Effector CD4-positive, alpha-beta T cell (primary cell): ENCODE data around the gene LRIF1.
"Not testable (repeated sequence)": the region's sequence is repeated elsewhere in the genome, so short reads cannot be mapped to it uniquely, and the experiment has no call there.

Experiments
- DNase-seq: peaks from one replicate; pipeline ENCODE4 v3.0.0-alpha.2; 2020

Gene LRIF1

GRCh38 chr1:110948038-110948810 is 15.5 kb downstream of the LRIF1 start:
- DNase-seq: no peak

DNA sequence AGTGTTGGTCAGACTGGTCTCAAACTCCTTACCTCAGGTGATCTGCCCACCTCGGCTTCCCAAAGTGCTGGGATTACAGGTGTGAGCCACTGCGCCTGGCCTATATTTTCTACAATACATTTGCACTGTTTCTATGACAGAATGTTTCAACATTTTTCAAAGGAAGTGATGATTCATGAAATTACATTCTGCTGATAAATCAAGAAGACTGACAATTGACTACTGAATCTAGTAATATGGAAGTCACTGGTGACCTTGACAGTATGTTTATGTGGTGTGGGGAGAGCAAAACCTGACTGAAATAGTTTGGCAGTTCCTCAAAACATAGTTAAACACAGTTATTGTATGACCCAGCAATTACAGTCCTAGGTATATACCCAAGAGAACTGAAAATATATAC is 18.1 kb downstream of the LRIF1 start:
- DNase-seq: no peak

- no peak for DNase-seq
Observed at GRCh38 chr1:110944806-110945205, 18.9 kb downstream of the LRIF1 start.

DNA sequence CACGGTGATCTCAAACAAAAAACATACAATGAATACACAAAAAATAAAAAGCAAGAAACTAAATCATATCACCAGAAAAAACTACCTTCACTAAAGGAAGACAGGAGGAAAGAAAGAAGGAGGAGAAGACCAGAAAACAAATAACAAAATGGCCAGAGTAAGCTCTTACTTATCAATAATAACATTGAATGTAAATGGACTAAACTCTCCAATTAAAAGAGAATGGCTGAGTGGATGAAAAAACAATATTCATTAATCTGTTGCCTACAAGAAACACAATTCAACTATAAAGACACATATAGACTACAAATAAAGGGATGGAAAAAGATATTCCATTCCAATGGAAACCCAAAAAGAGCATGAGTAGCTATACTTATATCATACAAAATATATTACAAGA is 27.2 kb downstream of the LRIF1 start:
- DNase-seq: no peak

GRCh38 chr1:110931097-110931496 is 32.6 kb downstream of the LRIF1 start:
- DNase-seq: not testable (repeated sequence)

DNA sequence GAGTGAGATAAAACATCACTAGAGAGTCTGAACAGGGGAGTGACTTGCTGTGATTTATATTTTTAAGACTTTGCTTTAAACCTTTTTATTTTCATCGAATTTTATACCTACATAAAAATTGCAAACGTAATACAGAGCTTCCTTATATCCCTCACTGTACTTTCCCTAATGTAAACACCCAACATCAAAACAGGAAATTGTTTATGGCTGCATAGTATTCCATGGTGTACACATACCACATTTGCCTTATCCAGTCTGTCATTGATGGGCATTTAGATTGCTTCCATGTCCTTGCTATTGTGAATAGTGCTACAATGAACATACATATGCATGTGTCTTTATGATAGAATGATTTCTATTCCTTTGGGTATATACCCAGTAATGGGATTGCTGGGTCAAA is 34.8 kb downstream of the LRIF1 start:
- DNase-seq: no peak

DNA sequence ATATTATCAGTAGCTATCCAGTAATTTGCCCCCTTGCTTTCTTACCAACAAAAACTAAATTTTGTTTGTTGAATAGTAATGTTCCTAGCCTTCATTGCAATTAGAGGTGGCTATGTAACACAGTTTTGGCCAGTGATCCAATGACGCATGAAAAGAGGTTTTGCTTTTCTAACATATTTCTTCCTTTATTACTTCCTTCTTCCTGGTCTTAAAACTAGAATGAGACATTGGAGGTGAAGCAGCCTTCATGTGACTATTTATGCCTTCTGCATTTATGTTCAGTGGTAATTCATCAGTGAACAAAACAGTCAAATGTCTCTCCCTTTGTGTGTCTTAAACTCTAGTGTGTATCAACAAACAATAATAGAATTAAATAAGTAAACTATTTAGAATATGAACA is 35.5 kb downstream of the LRIF1 start:
- no peak for DNase-seq

DNA sequence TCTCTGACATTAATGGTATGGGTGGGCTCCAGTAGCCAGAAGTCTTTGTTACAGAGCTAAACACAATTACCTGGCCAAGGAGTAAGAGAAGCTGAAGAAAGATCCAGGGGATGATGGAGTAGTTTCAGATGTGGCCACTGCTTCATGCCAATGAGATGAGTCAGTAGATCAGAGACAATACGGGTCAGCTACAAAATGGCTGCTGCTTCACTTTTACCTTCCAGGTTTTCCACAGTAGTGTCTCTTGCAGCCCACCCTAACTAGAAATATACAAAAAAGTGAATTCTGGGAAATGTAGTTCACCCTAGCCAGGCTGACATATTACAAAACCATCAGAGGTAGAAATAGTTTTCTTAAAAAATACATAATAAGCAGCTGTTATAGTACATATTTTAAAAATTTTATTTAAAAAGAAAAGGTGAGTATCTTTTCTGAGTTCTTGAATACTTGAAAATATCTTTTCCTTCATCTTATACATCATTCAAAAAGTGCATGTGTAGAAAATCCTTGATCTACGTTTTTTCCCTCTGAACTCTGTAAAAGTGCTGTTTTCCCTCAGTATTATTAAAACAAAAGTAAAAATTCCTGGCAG is 36.1 kb downstream of the LRIF1 start:
- no peak for DNase-seq

DNA sequence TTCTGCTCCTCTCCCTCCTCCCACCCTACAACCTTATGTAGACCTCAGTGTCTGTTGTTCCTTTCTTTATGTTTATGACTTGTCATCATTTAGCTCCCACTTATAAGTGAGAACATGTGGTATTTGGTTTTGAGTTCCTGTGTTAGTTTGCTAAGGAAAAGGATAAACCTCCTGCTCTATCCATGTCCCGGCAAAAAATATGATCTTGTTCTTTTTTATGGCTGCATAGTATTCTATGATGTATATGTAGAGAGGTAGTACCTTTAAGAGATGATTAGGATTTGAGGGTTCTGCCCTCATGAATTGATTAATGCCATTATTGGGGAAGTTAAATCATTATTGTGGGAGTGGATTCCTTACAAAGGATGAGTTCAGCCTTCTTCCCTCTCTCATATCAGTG is 41.8 kb downstream of the LRIF1 start:
- no peak for DNase-seq

- DNase-seq: no peak
Observed at GRCh38 chr1:110918016-110918415, 45.7 kb downstream of the LRIF1 start.

DNA sequence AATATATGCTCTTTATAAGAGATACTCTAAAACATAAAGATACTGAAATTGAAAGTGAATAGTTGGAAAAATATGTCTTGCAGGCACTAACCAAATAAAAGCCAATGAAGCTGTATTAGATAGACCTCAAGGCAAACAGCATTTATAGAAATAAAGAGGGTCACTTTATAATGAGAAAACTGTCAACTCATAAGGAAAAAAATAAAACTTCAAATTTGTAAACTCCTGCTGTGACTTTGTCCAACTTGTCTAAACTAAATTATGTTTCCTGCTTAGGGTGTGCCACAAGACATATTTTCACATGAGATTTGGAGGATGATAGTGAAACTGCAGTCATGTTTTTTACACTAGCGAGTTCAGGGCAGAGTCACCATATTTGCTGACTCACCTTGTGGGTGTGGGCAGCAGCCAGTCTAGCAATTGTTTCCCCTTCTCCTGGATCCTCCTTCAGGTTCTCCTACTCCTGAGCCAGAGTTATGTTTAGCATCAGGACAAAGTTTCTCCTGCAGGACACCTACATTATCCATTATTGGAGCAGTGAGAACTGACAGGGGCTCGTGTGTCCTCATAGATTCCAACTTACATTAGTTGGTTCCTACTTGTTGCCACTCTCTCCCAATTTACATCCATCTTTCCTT is 46.9 kb downstream of the LRIF1 start:
- DNase-seq: no peak

- no peak for DNase-seq
Observed at GRCh38 chr1:110916274-110916668, 47.5 kb downstream of the LRIF1 start.

DNA sequence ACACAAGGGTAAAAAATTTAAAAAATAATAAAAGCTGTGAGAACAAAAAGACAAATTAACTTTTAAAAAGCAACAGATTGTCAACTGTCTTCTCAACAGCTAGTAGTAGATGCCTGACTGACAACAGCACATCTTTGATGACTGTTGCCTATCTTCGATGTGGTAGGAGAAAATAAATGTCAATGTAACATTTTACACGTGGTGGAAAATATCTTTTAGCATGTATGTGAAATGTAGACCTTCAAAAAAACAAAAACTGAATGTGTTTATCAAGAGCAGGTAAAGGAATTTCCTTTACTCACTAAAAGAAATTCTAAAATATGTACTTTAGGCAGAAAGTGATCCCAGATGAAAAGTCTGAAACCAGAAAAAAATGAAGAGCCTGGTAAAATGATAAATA is 47.9 kb downstream of the LRIF1 start:
- no peak for DNase-seq

GRCh38 chr1:110914676-110915075 is 49.0 kb downstream of the LRIF1 start:
- DNase-seq: no peak

DNA sequence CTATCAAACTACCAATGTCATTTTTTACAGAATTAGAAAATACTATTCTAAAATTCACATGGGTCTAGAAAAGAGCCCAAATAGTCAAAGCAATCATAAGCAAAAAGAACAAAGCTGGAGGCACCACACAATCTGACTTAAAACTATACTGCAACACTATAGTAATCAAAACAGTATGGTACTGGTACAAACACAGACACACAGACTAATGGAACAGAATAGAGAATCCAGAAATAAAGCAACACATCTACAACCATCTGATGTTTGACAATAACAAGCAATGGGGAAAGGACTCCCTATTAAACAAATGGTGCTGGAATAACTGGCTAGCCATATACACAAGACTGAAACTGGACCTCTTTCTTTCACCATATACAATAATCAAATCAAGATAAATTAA is 50.9 kb downstream of the LRIF1 start:
- no peak for DNase-seq

GRCh38 chr1:110903853-110904500 is 59.7 kb downstream of the LRIF1 start:
- DNase-seq: no peak

DNA sequence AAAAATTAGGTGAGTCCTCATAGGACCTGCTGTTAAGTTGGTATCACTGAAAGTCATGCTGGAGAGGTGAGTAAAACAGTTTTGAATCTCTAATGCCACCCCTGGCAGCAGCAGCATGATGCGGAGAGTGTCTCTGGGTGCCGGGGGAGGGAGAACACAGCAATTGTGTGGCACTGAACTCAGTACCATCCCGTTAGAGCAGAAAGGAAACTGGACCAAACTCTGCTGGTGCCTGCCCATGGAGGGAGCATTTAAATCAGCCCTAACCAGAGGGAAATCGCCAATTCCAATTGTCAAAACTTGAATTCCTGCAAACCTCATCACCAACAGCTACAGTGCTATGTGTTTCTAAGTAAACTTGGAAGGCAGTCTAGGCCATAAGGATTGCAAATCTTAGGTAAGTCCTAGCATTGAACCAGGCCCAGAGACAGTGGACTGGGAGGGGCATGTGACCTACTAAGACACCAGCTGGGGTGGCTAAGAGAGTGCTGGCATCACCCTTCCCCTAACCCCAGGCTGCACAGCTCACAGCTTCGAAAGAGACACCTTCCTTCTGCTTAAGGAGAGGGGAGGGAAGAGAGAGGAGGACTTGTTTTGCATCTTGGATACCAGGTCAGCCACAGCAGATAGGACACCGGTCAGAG is 60.8 kb downstream of the LRIF1 start:
- no peak for DNase-seq

- no peak for DNase-seq
Observed at GRCh38 chr1:110899458-110899843, 64.3 kb downstream of the LRIF1 start.

GRCh38 chr1:110898734-110899457 is 64.8 kb downstream of the LRIF1 start:
- no peak for DNase-seq

DNA sequence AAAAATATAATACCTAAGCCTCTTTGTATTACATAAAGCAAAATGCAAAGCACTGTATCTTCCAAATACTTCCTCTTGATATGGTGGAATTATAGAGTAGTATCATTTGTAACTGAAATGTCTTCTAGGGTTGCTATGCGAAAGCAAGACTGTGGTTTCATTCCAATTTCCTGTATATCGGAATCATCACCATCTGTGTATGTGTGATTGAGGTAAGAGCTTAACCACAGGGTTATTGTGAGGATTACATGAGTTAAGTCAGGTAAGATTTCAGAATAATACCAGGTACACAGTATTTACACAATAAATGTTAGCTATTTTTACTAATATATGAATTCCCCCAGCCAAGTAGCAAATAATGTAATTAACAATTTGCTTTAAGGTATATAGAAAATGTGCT is 66.0 kb downstream of the LRIF1 start:
- DNase-seq: no peak
